Astrocyte (in vitro differentiated cells and primary cell): Measurements from ENCODE around the gene ANKS3. TPM values are rescaled to one million over a fixed set of nuclear protein-coding genes. Genes with fewer than 3 reads are reported as not detected.

ENCODE experiments used
- DNase-seq: peaks from one replicate; pipeline ENCODE4 v3.0.0-alpha.2; 2010; ENCODE audit warnings: low read depth
- FAIRE-seq: peaks from 2 replicates; lab custom pipeline; 2011; peaks lifted over from hg19 to GRCh38; lab: Jason Lieb, UNC
- H2AFZ ChIP-seq: 2 replicates; pipeline ENCODE4 v1.6.0; 2012; ENCODE audit warnings: low read depth, low read length, inconsistent platforms
- H3K27ac ChIP-seq: 2 replicates; pipeline ENCODE4 v1.5.1; 2011; ENCODE audit warnings: low read depth, low read length, inconsistent platforms
- H3K27me3 ChIP-seq: 2 replicates; pipeline ENCODE4 v1.6.0; 2011; ENCODE audit warnings: low read length, inconsistent platforms; ENCODE audit not compliant: insufficient read depth
- H3K36me3 ChIP-seq: 2 replicates; pipeline ENCODE4 v1.5.1; 2011; ENCODE audit warnings: low read length, inconsistent platforms; ENCODE audit not compliant: insufficient read depth
- H3K4me1 ChIP-seq: 2 replicates; pipeline ENCODE4 v1.5.1; 2011; ENCODE audit warnings: low read length, inconsistent platforms; ENCODE audit not compliant: insufficient read depth
- H3K4me2 ChIP-seq: 2 replicates; pipeline ENCODE4 v1.6.0; 2012; ENCODE audit warnings: low read length, inconsistent platforms
- H3K4me3 ChIP-seq: 2 replicates; pipeline ENCODE4 v1.5.1; 2011; ENCODE audit warnings: low read depth, mild to moderate bottlenecking, low read length, inconsistent platforms; ENCODE audit not compliant: insufficient read depth
- H3K79me2 ChIP-seq: 2 replicates; pipeline ENCODE4 v1.6.0; 2012; ENCODE audit warnings: mild to moderate bottlenecking, low read length, inconsistent platforms; ENCODE audit not compliant: insufficient read depth
- H3K9ac ChIP-seq: 2 replicates; pipeline ENCODE4 v1.6.0; 2012; ENCODE audit warnings: mild to moderate bottlenecking, low read length, inconsistent platforms
- H3K9me3 ChIP-seq: 2 replicates; pipeline ENCODE4 v1.5.1; 2012; ENCODE audit warnings: low read depth, mild to moderate bottlenecking, low read length, inconsistent platforms; ENCODE audit not compliant: insufficient read depth
- H4K20me1 ChIP-seq: 2 replicates; pipeline ENCODE4 v1.6.0; 2012; ENCODE audit warnings: low read length, inconsistent platforms; ENCODE audit not compliant: insufficient read depth
- H3K27ac Mint-ChIP-seq: one replicate; pipeline ENCODE4 v1.8.0; 2021; ENCODE audit warnings: mild to moderate bottlenecking, mixed read lengths; ENCODE audit not compliant: unreplicated experiment
- H3K27me3 Mint-ChIP-seq: one replicate; pipeline ENCODE4 v1.8.0; 2021; ENCODE audit warnings: low read depth, mixed read lengths; ENCODE audit not compliant: unreplicated experiment
- H3K36me3 Mint-ChIP-seq: one replicate; pipeline ENCODE4 v1.8.0; 2021; ENCODE audit warnings: low read depth, mixed read lengths; ENCODE audit not compliant: unreplicated experiment
- H3K4me1 Mint-ChIP-seq: one replicate; pipeline ENCODE4 v1.8.0; 2021; ENCODE audit warnings: low read depth, mixed read lengths; ENCODE audit not compliant: unreplicated experiment
- H3K4me3 Mint-ChIP-seq: one replicate; pipeline ENCODE4 v1.8.0; 2021; ENCODE audit warnings: mild to moderate bottlenecking, moderate library complexity, mixed read lengths; ENCODE audit not compliant: unreplicated experiment
- H3K9me3 Mint-ChIP-seq: one replicate; pipeline ENCODE4 v1.8.0; 2021; ENCODE audit warnings: mild to moderate bottlenecking, mixed read lengths; ENCODE audit not compliant: unreplicated experiment
- CTCF ChIP-seq: IDR thresholded peaks from 2 replicates; pipeline ENCODE4 v1.5.1; 2011; ENCODE audit warnings: low read depth, mild to moderate bottlenecking, inconsistent platforms, low read length, moderate library complexity; ENCODE audit not compliant: insufficient read depth
- EZH2 ChIP-seq: IDR thresholded peaks from 2 replicates; pipeline ENCODE4 v1.6.1; 2012; ENCODE audit warnings: mild to moderate bottlenecking, low read length, inconsistent platforms; ENCODE audit not compliant: insufficient read depth
- total RNA-seq: library from RNA; stranded (reverse); gene quantifications from 2 replicates; pipeline ENCODE4 v1.2.1, GENCODE V29; 2021

Gene ANKS3
- total RNA-seq, 1 donor from 2014 or later = 27.2 TPM

GRCh38 chr16:4656221-4656620 is 77.8 kb downstream of the ANKS3 start:
- H3K9ac ChIP-seq = no peak overlapping the region
- H3K27ac Mint-ChIP-seq = no peak overlapping the region
- peaks cover 6% of the 10 kb centered on the region for H3K36me3 ChIP-seq
- H3K9me3 ChIP-seq = no peaks in the 10 kb centered on the region
- H3K27me3 Mint-ChIP-seq = no peaks in the 10 kb centered on the region
- no peak overlapping the region for H3K27ac ChIP-seq
- H3K4me3 Mint-ChIP-seq = no peak overlapping the region
- peaks cover 9% of the 10 kb centered on the region for H3K36me3 Mint-ChIP-seq
- peaks cover 62% of the 10 kb centered on the region for H4K20me1 ChIP-seq
- H3K9me3 Mint-ChIP-seq = no peaks in the 10 kb centered on the region
- H3K27me3 ChIP-seq = no peaks in the 10 kb centered on the region
- H3K4me1 ChIP-seq = peaks cover 18% of the 10 kb centered on the region
- peaks cover 4% of the 10 kb centered on the region for H3K4me1 Mint-ChIP-seq
- FAIRE-seq (no peak), DNase-seq (no peak)
- TF ChIP-seq CTCF (no peak), EZH2 (no peak)
- H3K79me2 ChIP-seq = peaks cover 9% of the 10 kb centered on the region
- no peak overlapping the region for H3K4me3 ChIP-seq
- H3K4me2 ChIP-seq = no peak overlapping the region
- no peak overlapping the region for H2AFZ ChIP-seq

DNA sequence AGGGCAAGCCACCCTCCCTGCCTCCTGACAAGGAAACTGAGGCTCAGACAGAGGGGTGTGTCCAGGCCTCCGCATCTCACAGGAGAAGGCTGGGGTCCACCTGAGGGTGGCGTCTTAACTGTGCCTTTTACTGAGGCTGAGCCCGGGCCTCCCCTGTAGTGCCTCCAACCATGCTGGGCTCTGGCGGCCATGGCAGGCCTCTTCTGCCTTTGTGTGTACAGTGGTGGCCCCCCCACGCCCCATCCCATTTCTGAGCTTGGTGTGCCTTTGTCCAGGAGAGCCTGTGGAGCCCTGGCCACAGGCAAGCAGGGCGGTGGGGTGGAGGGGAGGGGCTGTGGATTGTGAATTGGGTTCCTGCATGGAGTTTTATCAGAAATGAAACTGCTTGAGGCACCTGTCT is 78.3 kb downstream of the ANKS3 start:
- H3K9me3 Mint-ChIP-seq = no peaks in the 10 kb centered on the region
- Histone ChIP-seq H3K27me3 (no peaks in the 10 kb centered on the region), H3K9me3 (no peaks in the 10 kb centered on the region), H3K79me2 (peaks cover 10% of the 10 kb centered on the region), H3K4me3 (no peak overlapping the region), H3K4me1 (peaks cover 14% of the 10 kb centered on the region), H3K4me2 (no peak overlapping the region), H2AFZ (no peak overlapping the region), H3K27ac (no peak overlapping the region), H3K36me3 (peaks cover 6% of the 10 kb centered on the region), H3K9ac (no peak overlapping the region), H4K20me1 (peaks cover 62% of the 10 kb centered on the region)
- H3K27me3 Mint-ChIP-seq = no peaks in the 10 kb centered on the region
- H3K4me1 Mint-ChIP-seq = peaks cover 2% of the 10 kb centered on the region
- no peak for FAIRE-seq
- DNase-seq = no peak
- peaks cover 9% of the 10 kb centered on the region for H3K36me3 Mint-ChIP-seq
- TF ChIP-seq EZH2 = no peak
- H3K27ac Mint-ChIP-seq = no peak overlapping the region
- H3K4me3 Mint-ChIP-seq = no peak overlapping the region

DNA sequence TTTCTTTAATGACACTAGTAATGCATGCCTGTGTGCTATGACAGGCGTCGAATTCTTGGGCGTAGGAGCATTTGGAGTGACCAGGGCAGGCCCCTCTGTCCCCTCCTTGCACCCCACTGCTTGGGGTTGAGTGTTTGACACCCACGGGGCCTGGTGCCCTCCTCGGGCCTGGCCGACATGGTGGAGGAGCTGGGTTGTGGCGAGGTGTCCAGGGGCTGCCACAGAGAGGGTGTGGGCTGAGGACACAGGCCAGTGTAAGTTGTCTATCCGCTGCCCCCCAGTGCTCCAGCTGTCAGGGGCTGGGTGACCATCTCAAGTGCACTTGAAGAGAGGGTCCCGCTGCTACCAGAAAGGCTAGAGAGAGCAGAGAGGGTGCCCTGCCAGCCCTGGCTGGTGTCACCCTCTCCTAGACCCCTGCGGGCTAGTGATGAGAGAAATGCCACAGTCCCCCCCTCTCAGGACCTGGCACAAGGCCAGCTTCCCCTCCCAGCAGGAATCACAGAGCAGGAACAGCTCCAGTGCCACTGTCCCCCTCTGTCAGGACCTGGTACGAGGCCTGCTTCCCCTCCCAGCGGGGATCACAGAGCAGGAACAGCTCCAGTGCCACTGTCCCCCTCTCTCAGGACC is 79.0 kb downstream of the ANKS3 start:
- no peak for DNase-seq
- H3K4me1 ChIP-seq = peaks cover 7% of the 10 kb centered on the region
- no peak overlapping the region for H3K4me3 Mint-ChIP-seq
- no peaks in the 10 kb centered on the region for H3K9me3 Mint-ChIP-seq
- FAIRE-seq = no peak
- H3K36me3 ChIP-seq = peaks cover 6% of the 10 kb centered on the region
- no peak overlapping the region for H3K27ac Mint-ChIP-seq
- no peaks in the 10 kb centered on the region for H3K27me3 Mint-ChIP-seq
- no peaks in the 10 kb centered on the region for H3K9me3 ChIP-seq
- no peak overlapping the region for H3K4me3 ChIP-seq
- peaks cover 11% of the 10 kb centered on the region for H3K36me3 Mint-ChIP-seq
- H3K27me3 ChIP-seq = no peaks in the 10 kb centered on the region
- TF ChIP-seq CTCF (no peak), EZH2 (no peak)
- no peak overlapping the region for H3K4me2 ChIP-seq
- no peaks in the 10 kb centered on the region for H3K4me1 Mint-ChIP-seq
- peaks cover 62% of the 10 kb centered on the region for H4K20me1 ChIP-seq
- H3K79me2 ChIP-seq = peaks cover 15% of the 10 kb centered on the region
- no peak overlapping the region for H2AFZ ChIP-seq
- H3K27ac ChIP-seq = no peak overlapping the region
- H3K9ac ChIP-seq = no peak overlapping the region
